ENCODE data around the gene TMEM121. TPM values are rescaled to one million over a fixed set of nuclear protein-coding genes. Genes with fewer than 3 reads are reported as not detected.

Gene TMEM121
- polyA plus RNA-seq, 1 of the 3 experiments (the other 2 are of a cell fraction): 9.1 TPM

- peaks cover 3% of the 10 kb centered on the region for H3F3A ChIP-seq (replicated peaks; ENCODE audit: insufficient read depth)
- H3K27ac ChIP-seq (ENCODE audit: low read depth in 2 of 2, low read length in 1 of 2): no peak overlapping the region
- DNase-seq: no peak
- no peaks in the 10 kb centered on the region for H3K9me3 ChIP-seq
- H3K9ac ChIP-seq: no peak overlapping the region
- no peaks in the 10 kb centered on the region for H3K9me2 ChIP-seq
- CTCF ChIA-PET: interaction anchor here (2.0 kb wide), 1 partner anchor 12 kb away, joined by 21 read pairs; no protein-coding TSS in a partner anchor
- POLR2A ChIA-PET: no interaction called here
- no peak overlapping the region for H3K4me3 ChIP-seq (ENCODE audit: low read depth in 2 of 2, low read length in 1 of 2)
- no peaks in the 10 kb centered on the region for H3K4me1 ChIP-seq (ENCODE audit: control insufficient read depth in 1 of 2, insufficient read depth in 2 of 2, low read depth in 1 of 2, low read length in 1 of 2)
- 65% methylated on average over 23 of the region's 23 CpGs for WGBS (ENCODE audit: low lambda C conversion rate)
- TF ChIP-seq, protein P1, sequence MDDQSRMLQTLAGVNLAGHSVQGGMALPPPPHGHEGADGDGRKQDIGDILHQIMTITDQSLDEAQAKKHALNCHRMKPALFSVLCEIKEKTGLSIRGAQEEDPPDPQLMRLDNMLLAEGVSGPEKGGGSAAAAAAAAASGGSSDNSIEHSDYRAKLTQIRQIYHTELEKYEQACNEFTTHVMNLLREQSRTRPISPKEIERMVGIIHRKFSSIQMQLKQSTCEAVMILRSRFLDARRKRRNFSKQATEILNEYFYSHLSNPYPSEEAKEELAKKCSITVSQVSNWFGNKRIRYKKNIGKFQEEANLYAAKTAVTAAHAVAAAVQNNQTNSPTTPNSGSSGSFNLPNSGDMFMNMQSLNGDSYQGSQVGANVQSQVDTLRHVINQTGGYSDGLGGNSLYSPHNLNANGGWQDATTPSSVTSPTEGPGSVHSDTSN (IDR thresholded peaks at IDR 0.05): no peak
- no peak for TF ChIP-seq MXI1 (IDR thresholded peaks at IDR 0.05; ENCODE audit: low read depth, low read length)
- no peak for TF ChIP-seq TEAD4 (IDR thresholded peaks at IDR 0.05; ENCODE audit: borderline replicate concordance, insufficient read depth)
- TF ChIP-seq, protein P2, sequence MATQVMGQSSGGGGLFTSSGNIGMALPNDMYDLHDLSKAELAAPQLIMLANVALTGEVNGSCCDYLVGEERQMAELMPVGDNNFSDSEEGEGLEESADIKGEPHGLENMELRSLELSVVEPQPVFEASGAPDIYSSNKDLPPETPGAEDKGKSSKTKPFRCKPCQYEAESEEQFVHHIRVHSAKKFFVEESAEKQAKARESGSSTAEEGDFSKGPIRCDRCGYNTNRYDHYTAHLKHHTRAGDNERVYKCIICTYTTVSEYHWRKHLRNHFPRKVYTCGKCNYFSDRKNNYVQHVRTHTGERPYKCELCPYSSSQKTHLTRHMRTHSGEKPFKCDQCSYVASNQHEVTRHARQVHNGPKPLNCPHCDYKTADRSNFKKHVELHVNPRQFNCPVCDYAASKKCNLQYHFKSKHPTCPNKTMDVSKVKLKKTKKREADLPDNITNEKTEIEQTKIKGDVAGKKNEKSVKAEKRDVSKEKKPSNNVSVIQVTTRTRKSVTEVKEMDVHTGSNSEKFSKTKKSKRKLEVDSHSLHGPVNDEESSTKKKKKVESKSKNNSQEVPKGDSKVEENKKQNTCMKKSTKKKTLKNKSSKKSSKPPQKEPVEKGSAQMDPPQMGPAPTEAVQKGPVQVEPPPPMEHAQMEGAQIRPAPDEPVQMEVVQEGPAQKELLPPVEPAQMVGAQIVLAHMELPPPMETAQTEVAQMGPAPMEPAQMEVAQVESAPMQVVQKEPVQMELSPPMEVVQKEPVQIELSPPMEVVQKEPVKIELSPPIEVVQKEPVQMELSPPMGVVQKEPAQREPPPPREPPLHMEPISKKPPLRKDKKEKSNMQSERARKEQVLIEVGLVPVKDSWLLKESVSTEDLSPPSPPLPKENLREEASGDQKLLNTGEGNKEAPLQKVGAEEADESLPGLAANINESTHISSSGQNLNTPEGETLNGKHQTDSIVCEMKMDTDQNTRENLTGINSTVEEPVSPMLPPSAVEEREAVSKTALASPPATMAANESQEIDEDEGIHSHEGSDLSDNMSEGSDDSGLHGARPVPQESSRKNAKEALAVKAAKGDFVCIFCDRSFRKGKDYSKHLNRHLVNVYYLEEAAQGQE (IDR thresholded peaks at IDR 0.05; ENCODE audit: low read depth, low read length): no peak
- no peak for TF ChIP-seq RCOR1 (IDR thresholded peaks at IDR 0.05; ENCODE audit: low read length)
- TF ChIP-seq FOXM1 (IDR thresholded peaks at IDR 0.05; ENCODE audit: low read depth): no peak
- TF ChIP-seq USF1 (IDR thresholded peaks at IDR 0.05; ENCODE audit: borderline replicate concordance, low read depth): no peak
- no peak for TF ChIP-seq TCF12 (IDR thresholded peaks at IDR 0.05)
- TF ChIP-seq, protein P3, sequence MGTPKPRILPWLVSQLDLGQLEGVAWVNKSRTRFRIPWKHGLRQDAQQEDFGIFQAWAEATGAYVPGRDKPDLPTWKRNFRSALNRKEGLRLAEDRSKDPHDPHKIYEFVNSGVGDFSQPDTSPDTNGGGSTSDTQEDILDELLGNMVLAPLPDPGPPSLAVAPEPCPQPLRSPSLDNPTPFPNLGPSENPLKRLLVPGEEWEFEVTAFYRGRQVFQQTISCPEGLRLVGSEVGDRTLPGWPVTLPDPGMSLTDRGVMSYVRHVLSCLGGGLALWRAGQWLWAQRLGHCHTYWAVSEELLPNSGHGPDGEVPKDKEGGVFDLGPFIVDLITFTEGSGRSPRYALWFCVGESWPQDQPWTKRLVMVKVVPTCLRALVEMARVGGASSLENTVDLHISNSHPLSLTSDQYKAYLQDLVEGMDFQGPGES (IDR thresholded peaks at IDR 0.05; ENCODE audit: low read depth, low read length): no peak
- TF ChIP-seq ZBTB33 (IDR thresholded peaks at IDR 0.05; ENCODE audit: borderline replicate concordance, low read depth): no peak
- no peak for TF ChIP-seq TAF1 (IDR thresholded peaks at IDR 0.05; ENCODE audit: borderline replicate concordance, low read depth, low read length)
- no peak for TF ChIP-seq RFX5 (IDR thresholded peaks at IDR 0.05; ENCODE audit: low read length)
- TF ChIP-seq GATA2 (CRISPR knock-in tag; IDR thresholded peaks at IDR 0.05): no peak
- no peak for TF ChIP-seq RAD21 (IDR thresholded peaks at IDR 0.05; ENCODE audit: low read length)
- TF ChIP-seq, protein P4, sequence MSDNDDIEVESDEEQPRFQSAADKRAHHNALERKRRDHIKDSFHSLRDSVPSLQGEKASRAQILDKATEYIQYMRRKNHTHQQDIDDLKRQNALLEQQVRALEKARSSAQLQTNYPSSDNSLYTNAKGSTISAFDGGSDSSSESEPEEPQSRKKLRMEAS (IDR thresholded peaks at IDR 0.05; ENCODE audit: low read depth): no peak
- no peak for TF ChIP-seq MEF2A (IDR thresholded peaks at IDR 0.05; ENCODE audit: borderline replicate concordance, low read depth)
- H4K20me1 ChIP-seq (ENCODE audit: insufficient read depth): no peaks in the 10 kb centered on the region
- H3K27me3 ChIP-seq (ENCODE audit: insufficient read depth): peaks cover 19% of the 10 kb centered on the region; the same call in 1 of the 2 replicates
- no peak overlapping the region for H3K4me2 ChIP-seq
- no peaks in the 10 kb centered on the region for H3K36me3 ChIP-seq (replicated peaks in 1 of 2; ENCODE audit: control insufficient read depth in 1 of 2, insufficient read depth in 2 of 2, low read length in 1 of 2)
- H2AFZ ChIP-seq (ENCODE audit: low read depth): no peak overlapping the region
- H3K79me2 ChIP-seq (ENCODE audit: insufficient read depth): no peaks in the 10 kb centered on the region
Observed at GRCh38 chr14:105549481-105549880, 23.1 kb downstream of the TMEM121 start.

Measured in SK-N-SH (cell line).